DOHH2 (cell line): Measurements from ENCODE around the gene VPREB3.

Experiments
- H3F3A ChIP-seq: fragments of 200-600 bp; sonication (generic), shearing (Covaris generic); 2 replicates; pipeline ENCODE4 v1.6.0; 2016; ENCODE audit warnings: antibody characterized with exemption, mild to moderate bottlenecking; ENCODE audit not compliant: control insufficient read depth, insufficient read depth
- H3K27ac ChIP-seq: fragments of 200-600 bp; sonication (generic); 2 replicates; pipeline ENCODE4 v1.5.1; 2014; ENCODE audit warnings: low read depth, mild to moderate bottlenecking, low read length, moderate library complexity
- H3K27me3 ChIP-seq: fragments of 200-600 bp; sonication (generic); 2 replicates; pipeline ENCODE4 v1.6.1; 2014; ENCODE audit warnings: mild to moderate bottlenecking, low read length, mixed read lengths; ENCODE audit not compliant: control insufficient read depth
- H3K36me3 ChIP-seq: fragments of 200-600 bp; sonication (generic); 2 replicates; pipeline ENCODE4 v1.6.1; 2014; ENCODE audit warnings: mild to moderate bottlenecking, low read length, moderate library complexity, mixed read lengths; ENCODE audit not compliant: control insufficient read depth
- H3K4me1 ChIP-seq: fragments of 200-600 bp; sonication (generic); 2 replicates; pipeline ENCODE4 v1.6.1; 2014; ENCODE audit warnings: mild to moderate bottlenecking, low read length, mixed read lengths; ENCODE audit not compliant: control insufficient read depth
- H3K4me2 ChIP-seq: fragments of 200-600 bp; sonication (generic); 2 replicates; pipeline ENCODE4 v1.6.0; 2014; ENCODE audit warnings: mild to moderate bottlenecking, low read length, moderate library complexity
- H3K4me3 ChIP-seq: fragments of 200-600 bp; sonication (generic); 2 replicates; pipeline ENCODE4 v1.5.1; 2014; ENCODE audit warnings: mild to moderate bottlenecking, low read length, mixed read lengths
- H3K79me2 ChIP-seq: fragments of 200-600 bp; sonication (generic); 2 replicates; pipeline ENCODE4 v1.6.1; 2014; ENCODE audit warnings: mild to moderate bottlenecking, low read length, mixed read lengths; ENCODE audit not compliant: control insufficient read depth
- H3K9me2 ChIP-seq: fragments of 200-600 bp; sonication (generic); replicated peaks from 2 replicates; pipeline ENCODE4 v1.6.1; 2014; ENCODE audit warnings: mild to moderate bottlenecking, low read length, mixed read lengths; ENCODE audit not compliant: control insufficient read depth
- H3K9me3 ChIP-seq: fragments of 200-600 bp; sonication (generic); 2 replicates; pipeline ENCODE4 v1.6.1; 2014; ENCODE audit warnings: antibody characterized with exemption, low read length, mixed read lengths; ENCODE audit not compliant: control insufficient read depth, insufficient read depth
- H4K20me1 ChIP-seq: fragments of 200-600 bp; sonication (generic); 2 replicates; pipeline ENCODE4 v1.6.0; 2014; ENCODE audit warnings: low read depth, mild to moderate bottlenecking, antibody characterized with exemption, low read length, moderate library complexity; ENCODE audit not compliant: control insufficient read depth, insufficient read depth
- CTCF ChIP-seq: fragments of 200-600 bp; sonication (generic); IDR thresholded peaks from one replicate; pipeline ENCODE4 v1.5.1; 2014; ENCODE audit warnings: antibody characterized with exemption, mild to moderate bottlenecking, low read depth, low read length; ENCODE audit not compliant: poor library complexity, severe bottlenecking
- EZH2phosphoT487 ChIP-seq: fragments of 200-600 bp; sonication (generic); IDR thresholded peaks from 2 replicates; pipeline ENCODE4 v1.6.1; 2017; ENCODE audit warnings: borderline replicate concordance, mild to moderate bottlenecking, antibody characterized with exemption, low read length, moderate library complexity, mixed read lengths

The VPREB3 gene

GRCh38 chr22:23751441-23751996 lies 2.7 kb downstream of the VPREB3 start:
- H3K79me2 ChIP-seq = peaks cover 23% of the 10 kb centered on the region
- no peaks in the 10 kb centered on the region for H4K20me1 ChIP-seq
- H3K4me1 ChIP-seq = peaks cover 58% of the 10 kb centered on the region
- H3K4me3 ChIP-seq = peak overlapping the region; percentile 97
- H3K27ac ChIP-seq = peak overlapping the region; percentile 92
- H3F3A ChIP-seq = peaks cover 33% of the 10 kb centered on the region
- peak overlapping the region; percentile 88 for H3K4me2 ChIP-seq
- no peaks in the 10 kb centered on the region for H3K9me3 ChIP-seq
- TF ChIP-seq CTCF (no peak), EZH2phosphoT487 (no peak)
- peaks cover 21% of the 10 kb centered on the region for H3K36me3 ChIP-seq
- no peaks in the 10 kb centered on the region for H3K9me2 ChIP-seq
- no peaks in the 10 kb centered on the region for H3K27me3 ChIP-seq

- peak within 1 kb of the TSS; percentile 97 for H3K4me3 ChIP-seq
- no peak for TF ChIP-seq EZH2phosphoT487
- peak; percentile 43 for TF ChIP-seq CTCF
- H3K9me3 ChIP-seq = no peaks in the 10 kb centered on the region
- no peaks in the 10 kb centered on the region for H3K27me3 ChIP-seq
- H3K4me1 ChIP-seq = peaks cover 51% of the 10 kb centered on the region
- no peaks in the 10 kb centered on the region for H3K9me2 ChIP-seq
- peaks cover 33% of the 10 kb centered on the region for H3F3A ChIP-seq
- H3K79me2 ChIP-seq = peaks cover 23% of the 10 kb centered on the region
- H4K20me1 ChIP-seq = no peaks in the 10 kb centered on the region
- H3K27ac ChIP-seq = peak within 1 kb of the TSS; percentile 92
- peak within 1 kb of the TSS; percentile 88 for H3K4me2 ChIP-seq
- peaks cover 21% of the 10 kb centered on the region for H3K36me3 ChIP-seq
Measured at GRCh38 chr22:23750714-23751440, 3.3 kb downstream of the VPREB3 start, which contains the start of gene ZNF70. Gene ZNF70, minus strand, starts transcription at chr22:23751112. Its CDS starts 5,972 bp downstream, at chr22:23745140.

GRCh38 chr22:23750367-23750713 lies 3.9 kb downstream of the VPREB3 start:
- peaks cover 23% of the 10 kb centered on the region for H3K79me2 ChIP-seq
- H3K27ac ChIP-seq = peak overlapping the region; percentile 5; the same call in 1 of the 2 replicates
- H3K4me1 ChIP-seq = peaks cover 46% of the 10 kb centered on the region

More at GRCh38 chr22:23750367-23750713, 3.9 kb downstream of the VPREB3 start:
- no peaks in the 10 kb centered on the region for H4K20me1 ChIP-seq
- H3K4me2 ChIP-seq = peak overlapping the region; percentile 88
- H3K27me3 ChIP-seq = no peaks in the 10 kb centered on the region
- peaks cover 29% of the 10 kb centered on the region for H3F3A ChIP-seq
- no peaks in the 10 kb centered on the region for H3K9me3 ChIP-seq
- no peaks in the 10 kb centered on the region for H3K9me2 ChIP-seq
- TF ChIP-seq EZH2phosphoT487 = no peak
- TF ChIP-seq CTCF = no peak
- H3K4me3 ChIP-seq = peak overlapping the region; percentile 97
- peaks cover 21% of the 10 kb centered on the region for H3K36me3 ChIP-seq
